Endothelial cell (in vitro differentiated cells): ENCODE measurements around the gene TLCD2. TPM values are rescaled to one million over a fixed set of nuclear protein-coding genes. Genes with fewer than 3 reads are reported as not detected.

Experiments used
- DNase-seq: peaks from one replicate; pipeline ENCODE4 v3.0.0; 2021; ENCODE audit warnings: low spot score
- H3K27ac Mint-ChIP-seq: one replicate; pipeline ENCODE4 v1.8.0; 2021; ENCODE audit warnings: mixed read lengths, inconsistent platforms; ENCODE audit not compliant: unreplicated experiment
- H3K27me3 Mint-ChIP-seq: one replicate; pipeline ENCODE4 v1.8.0; 2021; ENCODE audit warnings: mild to moderate bottlenecking, moderate library complexity, mixed read lengths, inconsistent platforms; ENCODE audit not compliant: unreplicated experiment
- H3K36me3 Mint-ChIP-seq: one replicate; pipeline ENCODE4 v1.8.0; 2021; ENCODE audit warnings: mild to moderate bottlenecking, low read depth, mixed read lengths, inconsistent platforms; ENCODE audit not compliant: unreplicated experiment
- H3K4me1 Mint-ChIP-seq: one replicate; pipeline ENCODE4 v1.8.0; 2021; ENCODE audit warnings: mild to moderate bottlenecking, mixed read lengths, inconsistent platforms; ENCODE audit not compliant: unreplicated experiment
- H3K4me3 Mint-ChIP-seq: one replicate; pipeline ENCODE4 v1.8.0; 2021; ENCODE audit warnings: mild to moderate bottlenecking, mixed read lengths, inconsistent platforms; ENCODE audit not compliant: unreplicated experiment
- H3K9me3 Mint-ChIP-seq: one replicate; pipeline ENCODE4 v1.8.0; 2021; ENCODE audit warnings: mixed read lengths, inconsistent platforms; ENCODE audit not compliant: unreplicated experiment
- total RNA-seq: library from RNA; stranded (reverse); fragmentation: NEBNext Ultra II Directional; extraction: Animal tissue kit (Norgen Biotek cat#: 25700); gene quantifications from one replicate; pipeline ENCODE4 v1.2.1, GENCODE V29; 2021; ENCODE audit not compliant: unreplicated experiment
- TF ChIP-seq, protein P1 (sequence below): fragments of 200-600 bp; sonication (generic); IDR thresholded peaks from one replicate; pipeline ENCODE4 v1.5.0; 2021; ENCODE audit warnings: antibody characterized with exemption; ENCODE audit not compliant: unreplicated experiment

TLCD2 gene
- total RNA-seq, 1 donor from 2014 or later, result 4.4 TPM

DNA sequence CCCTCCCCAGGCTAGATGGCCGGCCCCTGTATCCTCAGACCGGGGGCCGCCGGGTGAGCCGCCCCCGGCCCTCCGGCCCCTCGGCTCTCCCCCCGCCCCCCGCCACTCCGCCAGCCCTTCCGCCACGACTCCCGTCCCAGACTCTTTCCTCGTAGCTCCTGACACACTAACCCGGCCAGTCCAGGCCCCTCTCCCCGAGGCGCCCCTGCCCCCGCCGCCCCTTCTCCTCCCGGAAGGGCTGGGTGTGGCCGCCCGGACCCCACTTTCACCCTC is 5.6 kb upstream of the TLCD2 start:
- DNase-seq, result no peak
- Mint-ChIP-seq H3K27ac (no peak overlapping the region), H3K4me3 (peak overlapping the region; percentile 93), H3K27me3 (peaks cover 16% of the 10 kb centered on the region), H3K36me3 (peaks cover 17% of the 10 kb centered on the region), H3K4me1 (peaks cover 25% of the 10 kb centered on the region), H3K9me3 (no peaks in the 10 kb centered on the region)
- TF ChIP-seq, protein P1, sequence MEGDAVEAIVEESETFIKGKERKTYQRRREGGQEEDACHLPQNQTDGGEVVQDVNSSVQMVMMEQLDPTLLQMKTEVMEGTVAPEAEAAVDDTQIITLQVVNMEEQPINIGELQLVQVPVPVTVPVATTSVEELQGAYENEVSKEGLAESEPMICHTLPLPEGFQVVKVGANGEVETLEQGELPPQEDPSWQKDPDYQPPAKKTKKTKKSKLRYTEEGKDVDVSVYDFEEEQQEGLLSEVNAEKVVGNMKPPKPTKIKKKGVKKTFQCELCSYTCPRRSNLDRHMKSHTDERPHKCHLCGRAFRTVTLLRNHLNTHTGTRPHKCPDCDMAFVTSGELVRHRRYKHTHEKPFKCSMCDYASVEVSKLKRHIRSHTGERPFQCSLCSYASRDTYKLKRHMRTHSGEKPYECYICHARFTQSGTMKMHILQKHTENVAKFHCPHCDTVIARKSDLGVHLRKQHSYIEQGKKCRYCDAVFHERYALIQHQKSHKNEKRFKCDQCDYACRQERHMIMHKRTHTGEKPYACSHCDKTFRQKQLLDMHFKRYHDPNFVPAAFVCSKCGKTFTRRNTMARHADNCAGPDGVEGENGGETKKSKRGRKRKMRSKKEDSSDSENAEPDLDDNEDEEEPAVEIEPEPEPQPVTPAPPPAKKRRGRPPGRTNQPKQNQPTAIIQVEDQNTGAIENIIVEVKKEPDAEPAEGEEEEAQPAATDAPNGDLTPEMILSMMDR, result no peak

DNA sequence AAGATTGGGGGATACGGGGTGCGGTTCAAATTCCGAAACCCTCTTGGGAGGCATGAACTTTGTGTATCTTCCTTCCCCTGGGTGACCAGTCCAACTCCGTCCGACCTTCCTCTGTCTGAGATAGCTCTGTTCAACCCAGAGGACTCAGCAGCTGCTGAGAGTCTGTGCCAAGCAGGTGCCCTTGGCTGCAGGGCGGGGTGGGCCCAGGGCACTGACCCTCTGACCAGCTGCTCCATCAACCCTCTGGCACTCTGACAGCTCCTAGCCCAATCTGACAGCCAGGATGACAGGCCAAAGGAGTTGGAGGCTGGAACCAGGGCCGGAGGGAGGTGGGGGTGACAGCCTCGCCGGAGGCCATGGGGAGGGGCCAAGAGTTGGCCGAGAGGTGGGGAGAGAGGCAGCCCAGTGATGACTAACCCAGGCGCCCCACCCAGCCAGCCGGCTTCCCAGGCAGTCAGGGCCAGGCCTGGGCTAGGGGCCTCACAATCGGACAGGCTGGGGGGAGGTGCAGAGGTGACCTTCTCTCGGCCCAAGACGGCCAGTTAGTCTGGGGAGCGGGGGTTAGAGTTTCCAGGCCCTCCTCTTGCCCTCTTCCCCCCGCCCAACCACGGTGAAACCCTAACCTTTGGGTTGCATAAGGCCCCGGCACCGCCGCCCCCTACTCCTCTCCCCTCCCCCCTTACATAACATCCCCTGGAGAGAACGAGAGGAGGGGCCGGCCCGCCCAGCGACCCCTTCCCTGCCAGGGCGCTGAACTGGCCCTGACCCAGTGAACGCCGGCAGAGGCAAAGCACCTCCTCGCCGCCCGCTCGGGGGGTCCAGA is 5.0 kb upstream of the TLCD2 start:
- H3K36me3 Mint-ChIP-seq, result peaks cover 17% of the 10 kb centered on the region
- TF ChIP-seq, protein P1, result no peak
- peaks cover 26% of the 10 kb centered on the region for H3K4me1 Mint-ChIP-seq
- peak overlapping the region; percentile 93 for H3K4me3 Mint-ChIP-seq
- H3K9me3 Mint-ChIP-seq, result no peaks in the 10 kb centered on the region
- DNase-seq, result peak; percentile 49
- H3K27me3 Mint-ChIP-seq, result peaks cover 16% of the 10 kb centered on the region
- H3K27ac Mint-ChIP-seq, result peak overlapping the region; percentile 36

DNA sequence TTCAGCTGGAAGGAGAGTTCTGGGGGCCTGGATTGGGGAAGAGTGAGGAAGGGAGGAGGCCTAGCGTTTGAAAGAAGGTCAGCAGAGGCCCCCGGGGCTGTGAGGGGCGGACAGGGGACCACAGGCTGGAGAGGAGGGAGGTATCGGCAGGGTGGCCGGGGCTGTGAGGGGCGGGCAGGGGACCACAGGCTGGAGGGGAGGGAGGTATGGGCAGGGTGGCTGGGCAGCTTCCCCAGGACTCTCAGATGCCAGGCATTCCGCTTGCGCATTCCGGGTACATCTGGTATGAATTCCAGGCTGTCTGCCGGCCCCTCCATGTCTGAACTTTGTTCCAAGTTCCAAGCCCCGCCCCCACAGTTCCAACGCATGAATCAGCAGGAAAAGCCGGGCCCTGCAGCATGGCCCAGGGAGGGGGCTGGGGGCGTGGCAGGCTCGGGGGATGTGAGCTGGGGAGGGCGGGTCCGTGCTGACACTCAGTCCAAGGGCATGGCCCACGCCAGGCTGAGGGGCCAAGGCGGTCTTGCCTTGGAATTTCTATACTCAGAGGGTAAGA is 4.3 kb upstream of the TLCD2 start:
- peak overlapping the region; percentile 93 for H3K4me3 Mint-ChIP-seq
- peak; percentile 90 for DNase-seq
- peak overlapping the region; percentile 70 for H3K27ac Mint-ChIP-seq
- H3K27me3 Mint-ChIP-seq, result peaks cover 14% of the 10 kb centered on the region
- TF ChIP-seq, protein P1, result no peak
- H3K9me3 Mint-ChIP-seq, result no peaks in the 10 kb centered on the region
- peaks cover 26% of the 10 kb centered on the region for H3K4me1 Mint-ChIP-seq
- H3K36me3 Mint-ChIP-seq, result peaks cover 17% of the 10 kb centered on the region

DNA sequence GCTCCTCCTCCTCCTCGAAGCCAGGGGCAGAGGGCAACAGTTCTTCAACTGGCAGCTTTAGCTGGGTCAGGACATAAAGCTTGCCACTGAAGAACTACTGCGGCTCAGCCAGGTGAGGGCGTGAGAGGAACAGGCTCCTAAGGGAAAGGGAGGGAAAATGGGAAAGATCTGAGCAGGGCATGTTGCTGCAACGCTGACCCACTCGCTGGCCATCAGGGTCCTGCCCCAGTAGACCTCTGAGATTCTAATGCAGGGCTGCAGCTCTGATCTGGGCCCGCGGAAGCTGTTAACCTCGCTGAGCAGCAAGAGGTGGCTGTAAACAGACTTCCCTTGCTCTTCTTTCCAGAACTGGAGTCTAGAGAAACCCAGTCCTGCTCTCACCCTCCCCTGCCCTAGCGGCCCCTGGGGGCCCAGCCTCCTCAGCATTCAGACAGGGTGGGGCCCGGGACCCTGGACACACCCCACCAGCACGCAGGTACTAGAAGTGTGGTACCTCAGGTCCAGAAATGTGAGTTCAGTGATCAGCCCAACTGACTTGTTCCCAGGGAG is 3.8 kb upstream of the TLCD2 start:
- peaks cover 26% of the 10 kb centered on the region for H3K4me1 Mint-ChIP-seq
- no peaks in the 10 kb centered on the region for H3K9me3 Mint-ChIP-seq
- peak overlapping the region; percentile 70 for H3K27ac Mint-ChIP-seq
- H3K4me3 Mint-ChIP-seq, result peak overlapping the region; percentile 93
- TF ChIP-seq, protein P1, result no peak
- peak; percentile 56 for DNase-seq
- H3K27me3 Mint-ChIP-seq, result peaks cover 14% of the 10 kb centered on the region
- H3K36me3 Mint-ChIP-seq, result peaks cover 17% of the 10 kb centered on the region
